Testis (tissue), 2 donors: Measurements from ENCODE around the gene CYB5R3.

Experiments used
- POLR2A ChIP-seq: fragments of 450-650 bp; IDR thresholded peaks from one replicate; pipeline ENCODE4 v1.6.1; 2017; ENCODE audit warnings: antibody characterized with exemption, mild to moderate bottlenecking, moderate library complexity
- TF ChIP-seq, protein P1 (sequence below), 3 experiments: fragments of 450-650 bp in 2 of 3; fragments of 200-600 bp in 1 of 3; sonication (generic) in 1 of 3; IDR thresholded peaks; one replicate each; pipeline ENCODE4 v1.5.1; 2016 to 2019; ENCODE audit warnings: antibody characterized with exemption in 3 of 3, mild to moderate bottlenecking in 2 of 3, moderate library complexity in 1 of 3

DNA sequence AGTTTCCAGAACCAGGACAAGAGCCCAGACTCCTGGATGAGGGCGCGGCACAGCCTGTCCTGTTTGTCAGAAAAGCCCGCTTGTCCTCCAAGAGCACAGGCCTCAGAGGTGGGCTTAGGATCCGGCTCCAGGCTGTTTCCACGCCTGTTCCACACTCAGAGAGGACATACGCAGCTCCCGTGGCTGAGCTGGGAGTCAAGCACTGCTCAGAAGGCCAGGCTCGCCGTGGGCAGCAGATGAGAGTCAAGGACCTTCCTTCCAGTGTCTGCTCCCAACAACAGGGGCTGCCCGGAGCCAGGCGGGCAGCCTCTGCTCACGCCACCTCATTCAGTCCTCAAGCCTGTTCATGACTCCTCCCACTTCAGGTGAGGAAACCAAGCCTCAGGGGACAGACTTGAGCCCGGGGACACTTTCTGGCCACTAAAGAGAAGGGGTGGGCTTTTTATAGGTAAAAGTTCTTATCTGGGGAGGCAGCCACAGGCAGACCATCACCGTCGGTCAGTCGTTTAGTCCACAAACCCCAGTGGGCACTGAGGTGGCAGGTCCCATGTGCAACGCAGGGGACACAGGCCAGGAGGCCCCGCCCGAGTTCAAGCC lies 3.8 kb downstream of the CYB5R3 start:
- TF ChIP-seq, protein P1, sequence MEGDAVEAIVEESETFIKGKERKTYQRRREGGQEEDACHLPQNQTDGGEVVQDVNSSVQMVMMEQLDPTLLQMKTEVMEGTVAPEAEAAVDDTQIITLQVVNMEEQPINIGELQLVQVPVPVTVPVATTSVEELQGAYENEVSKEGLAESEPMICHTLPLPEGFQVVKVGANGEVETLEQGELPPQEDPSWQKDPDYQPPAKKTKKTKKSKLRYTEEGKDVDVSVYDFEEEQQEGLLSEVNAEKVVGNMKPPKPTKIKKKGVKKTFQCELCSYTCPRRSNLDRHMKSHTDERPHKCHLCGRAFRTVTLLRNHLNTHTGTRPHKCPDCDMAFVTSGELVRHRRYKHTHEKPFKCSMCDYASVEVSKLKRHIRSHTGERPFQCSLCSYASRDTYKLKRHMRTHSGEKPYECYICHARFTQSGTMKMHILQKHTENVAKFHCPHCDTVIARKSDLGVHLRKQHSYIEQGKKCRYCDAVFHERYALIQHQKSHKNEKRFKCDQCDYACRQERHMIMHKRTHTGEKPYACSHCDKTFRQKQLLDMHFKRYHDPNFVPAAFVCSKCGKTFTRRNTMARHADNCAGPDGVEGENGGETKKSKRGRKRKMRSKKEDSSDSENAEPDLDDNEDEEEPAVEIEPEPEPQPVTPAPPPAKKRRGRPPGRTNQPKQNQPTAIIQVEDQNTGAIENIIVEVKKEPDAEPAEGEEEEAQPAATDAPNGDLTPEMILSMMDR (IDR thresholded peaks at IDR 0.05) = no peak
- no peak for TF ChIP-seq POLR2A
